HG03025 (cell line): ENCODE measurements around the gene VPS54.
"Not testable (repeated sequence)": the region's sequence is repeated elsewhere in the genome, so short reads cannot be mapped to it uniquely, and the experiment has no call there.

ENCODE experiments used
- ATAC-seq: cut with Tn5 transposase; IDR thresholded peaks from one replicate; pipeline ENCODE4 v1.9.1; 2021; ENCODE audit warnings: mild to moderate bottlenecking, moderate library complexity; ENCODE audit not compliant: unreplicated experiment, low FRiP score

Gene VPS54

DNA sequence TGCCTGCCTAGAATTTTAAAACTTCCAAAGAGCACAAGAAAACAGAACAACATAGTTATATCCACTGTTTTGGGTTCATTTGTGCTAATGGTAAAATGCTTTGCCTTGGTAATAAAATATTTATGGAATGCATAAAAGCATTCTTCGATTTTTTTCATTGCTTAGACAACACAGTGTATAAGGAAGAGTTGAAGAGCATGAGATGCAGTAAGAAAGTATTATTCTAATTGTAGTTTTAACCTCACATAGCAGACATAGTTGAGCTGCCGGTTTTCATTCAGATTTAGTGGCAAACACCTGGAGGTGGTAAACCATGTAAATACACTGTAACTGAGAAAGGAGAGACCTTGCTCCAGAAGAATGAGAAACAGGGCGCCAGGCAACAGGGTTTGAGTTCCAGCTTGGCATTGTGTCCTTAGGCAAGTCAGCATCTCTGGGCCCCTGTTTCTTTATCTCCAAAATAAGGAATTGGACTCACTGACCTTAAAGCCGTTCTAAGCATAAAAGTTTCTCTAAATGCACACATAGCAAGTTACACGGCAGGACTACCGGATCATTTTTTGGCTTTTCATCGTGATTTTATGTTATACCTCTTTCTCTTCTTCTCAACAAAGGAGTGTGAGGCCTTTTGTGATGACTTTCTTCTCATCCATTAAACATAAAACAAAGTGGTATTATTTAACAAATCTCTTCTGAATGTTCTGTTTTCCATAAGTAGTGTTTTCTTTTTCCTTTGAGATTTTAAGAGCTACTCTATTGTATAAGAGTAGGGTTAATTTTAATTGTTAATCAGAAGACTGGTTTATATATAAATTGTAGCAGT lies 169.6 kb downstream of the VPS54 start:
- ATAC-seq = no peak

DNA sequence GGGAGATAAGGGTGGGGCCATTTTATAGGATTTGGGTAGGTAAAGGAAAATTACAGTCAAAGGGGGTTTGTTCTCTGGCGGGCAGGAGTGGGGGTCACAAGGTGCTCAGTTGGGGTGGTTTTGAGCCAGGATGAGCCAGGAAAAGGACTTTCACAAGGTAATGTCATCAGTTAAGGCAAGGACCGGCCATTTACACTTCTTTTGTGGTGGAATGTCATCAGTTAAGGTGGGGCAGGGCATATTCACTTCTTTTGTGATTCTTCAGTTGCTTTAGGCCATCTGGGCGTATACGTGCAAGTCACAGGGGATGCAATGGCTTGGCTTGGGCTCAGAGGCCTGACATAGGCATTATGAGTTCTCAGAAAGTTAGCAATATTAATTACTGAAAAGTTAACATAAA lies 171.7 kb downstream of the VPS54 start:
- ATAC-seq = not testable (repeated sequence)

DNA sequence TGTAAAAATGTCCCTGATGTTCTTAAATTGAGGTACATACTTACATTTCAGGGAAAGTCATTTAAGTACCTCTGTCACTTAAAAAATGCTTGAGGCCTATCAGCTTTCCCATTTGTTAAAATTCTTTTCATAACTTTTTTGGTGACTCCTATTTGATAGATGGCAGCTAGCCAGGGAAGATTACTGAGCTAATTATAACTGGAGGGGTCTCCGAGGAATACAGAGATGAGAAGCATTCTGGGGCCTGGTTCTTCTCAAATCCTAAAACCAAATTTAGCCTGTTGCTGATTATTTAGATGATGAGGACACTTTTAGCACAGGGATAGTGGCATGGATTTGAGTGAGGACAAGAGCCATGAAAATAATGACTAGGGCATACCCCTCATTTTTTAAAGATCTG lies 172.7 kb downstream of the VPS54 start:
- no peak for ATAC-seq

DNA sequence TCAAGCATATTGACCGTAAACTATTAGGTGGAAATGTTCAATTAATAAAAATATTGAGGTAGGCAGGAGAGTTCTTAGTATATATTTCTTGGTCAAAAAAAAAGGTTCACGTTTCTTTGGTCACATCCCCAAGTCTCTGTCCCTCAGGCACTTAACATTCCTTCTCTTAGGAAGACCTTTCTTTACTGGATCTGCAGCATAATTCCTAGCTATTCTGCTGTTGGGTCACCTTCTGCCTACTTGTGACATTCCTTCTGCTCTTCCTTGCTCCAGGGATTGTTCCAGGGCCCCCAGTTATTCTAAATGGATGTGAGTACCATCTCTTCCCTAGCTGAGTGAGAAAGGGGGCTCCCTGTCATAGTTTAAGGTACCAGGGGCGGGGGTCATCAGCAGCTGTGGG lies 173.4 kb downstream of the VPS54 start:
- no peak for ATAC-seq

DNA sequence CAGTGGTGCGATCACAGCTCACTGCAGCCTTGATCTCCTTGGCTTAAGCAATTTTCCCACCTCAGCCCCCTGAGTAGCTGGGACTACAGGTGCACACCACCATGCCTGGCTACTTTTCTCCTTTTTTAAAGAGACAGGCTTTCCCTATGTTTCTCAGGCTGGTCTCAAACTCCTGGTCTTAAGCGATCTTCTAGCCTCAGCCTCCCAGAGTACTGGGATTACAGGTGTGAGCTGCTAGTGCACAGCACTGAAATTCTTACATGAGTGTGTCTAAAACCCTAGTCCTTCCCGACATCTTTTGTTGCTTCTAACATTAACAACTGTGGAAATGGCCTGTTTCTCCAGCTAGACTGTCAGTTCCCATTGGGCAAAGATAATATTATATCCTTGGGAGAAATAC lies 174.6 kb downstream of the VPS54 start:
- no peak for ATAC-seq

DNA sequence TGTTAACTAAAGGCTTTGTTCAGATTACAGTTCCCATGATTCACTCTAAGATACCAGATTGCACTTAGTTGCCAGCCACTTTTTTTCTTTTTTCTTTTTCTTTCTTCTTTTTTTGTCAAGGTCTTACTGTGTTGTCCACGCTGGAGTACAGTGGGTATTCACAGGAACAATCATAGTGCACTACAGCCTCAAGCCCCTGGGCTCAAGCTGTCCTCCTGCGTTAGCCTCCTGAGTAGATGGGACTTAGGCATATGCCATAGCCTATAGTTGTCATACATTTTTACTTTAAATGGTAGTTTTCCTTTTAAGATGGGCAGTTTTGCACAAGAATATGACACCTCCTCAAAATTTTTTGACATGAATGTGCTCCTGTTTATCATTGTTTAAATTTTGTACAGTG lies 175.4 kb downstream of the VPS54 start:
- no peak for ATAC-seq

DNA sequence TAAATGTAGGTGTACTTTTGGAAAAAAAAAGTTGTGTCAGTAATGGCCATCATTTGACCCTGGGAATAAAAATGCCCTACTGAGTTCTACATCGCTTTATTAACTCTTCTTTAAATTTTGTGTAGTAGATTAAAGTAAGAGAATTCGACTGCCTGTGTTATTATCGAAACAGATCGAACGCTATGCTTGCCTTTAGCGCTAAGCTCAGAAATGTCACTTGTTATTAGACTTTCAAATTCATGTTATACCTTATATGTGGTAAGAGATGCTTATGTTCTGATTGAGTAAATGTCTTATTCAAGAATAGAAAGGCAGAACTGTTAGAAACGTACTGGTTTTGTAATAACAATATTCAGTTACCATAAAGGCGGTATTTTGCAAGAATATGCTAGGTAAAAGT lies 176.1 kb downstream of the VPS54 start:
- ATAC-seq = no peak

DNA sequence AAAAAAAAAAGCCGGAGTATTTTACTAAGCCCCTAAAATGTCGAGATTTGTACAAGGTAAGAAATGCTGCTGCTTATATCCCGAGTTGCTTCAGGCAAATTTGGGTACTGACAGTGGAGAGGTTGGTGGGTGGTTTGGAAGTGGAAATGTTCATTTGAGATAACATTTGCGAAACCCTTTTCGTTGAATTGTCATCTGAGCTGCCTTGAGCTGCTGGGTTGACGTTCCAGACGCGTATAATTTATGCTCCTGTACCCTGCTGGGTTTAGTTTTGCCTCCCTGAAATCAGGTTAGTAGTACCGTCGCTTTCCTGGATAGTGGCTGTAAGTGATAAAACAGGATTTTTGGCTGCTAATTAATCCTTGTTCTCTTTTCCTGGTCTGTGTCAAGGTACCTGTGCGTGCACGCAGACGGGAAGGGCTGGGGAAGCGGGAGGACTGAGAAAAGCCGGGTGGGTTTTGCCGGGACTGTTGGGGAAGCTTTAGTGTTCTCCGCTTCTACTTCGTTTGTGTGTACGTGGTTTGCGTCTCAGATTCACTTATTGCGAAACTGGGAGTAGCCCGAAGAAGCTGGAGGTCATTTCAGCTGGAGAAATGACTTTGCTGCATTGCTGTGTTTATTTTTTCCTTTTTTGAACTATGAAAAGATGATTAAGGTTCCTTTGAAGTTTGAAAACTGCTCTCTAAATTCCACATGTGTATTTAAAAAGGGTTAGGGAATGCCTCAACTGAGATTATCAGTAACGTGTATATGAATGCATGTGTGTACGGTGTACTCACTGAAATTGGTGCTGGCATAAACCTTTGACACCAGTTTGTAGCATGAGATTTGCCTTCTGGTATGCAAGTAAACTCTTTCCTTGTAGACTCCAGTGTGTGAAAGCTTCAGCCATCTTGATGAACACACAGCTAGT lies 176.8 kb downstream of the VPS54 start:
- no peak for ATAC-seq
